Measurements from ENCODE around the gene MYH15. TPM values are rescaled to one million over a fixed set of nuclear protein-coding genes. Genes with fewer than 3 reads are reported as not detected.

The MYH15 gene
- total RNA-seq, 2 experiments from 2014 or later = 0.09 to 0.58 TPM

GRCh38 chr3:108345492-108346205, 164.7 kb downstream of the MYH15 start:
- intact Hi-C loops (cut with DNase I, micrococcal nuclease) = no loop called here
- H3K4me3 Mint-ChIP-seq = no peak overlapping the region
- H3K9me3 Mint-ChIP-seq (ENCODE audit: low read depth) = no peaks in the 10 kb centered on the region
- ChIA-PET POLR2A (no interaction called here), CTCF (interaction anchor here (0.7 to 1.2 kb wide), 5 partner anchors 59 to 487 kb away, joined by 3 to 4 read pairs (median 3); no protein-coding TSS in a partner anchor)
- no peak overlapping the region for H3K27ac Mint-ChIP-seq
- no peaks in the 10 kb centered on the region for H3K36me3 Mint-ChIP-seq (ENCODE audit: low read depth)
- ATAC-seq = no peak
- no peak for DNase-seq
- peaks cover 6% of the 10 kb centered on the region for H3K27me3 Mint-ChIP-seq
- peaks cover 13% of the 10 kb centered on the region for H3K4me1 Mint-ChIP-seq

GRCh38 chr3:108343491-108343890, 166.9 kb downstream of the MYH15 start:
- no peaks in the 10 kb centered on the region for H3K36me3 Mint-ChIP-seq (ENCODE audit: low read depth)
- no peak overlapping the region for H3K27ac Mint-ChIP-seq
- POLR2A ChIA-PET = no interaction called here

GRCh38 chr3:108342837-108343486, 167.4 kb downstream of the MYH15 start:
- Mint-ChIP-seq H3K27ac (peak overlapping the region; percentile 5), H3K4me3 (no peak overlapping the region), H3K27me3 (peaks cover 5% of the 10 kb centered on the region), H3K9me3 (ENCODE audit: low read depth) (no peaks in the 10 kb centered on the region), H3K36me3 (ENCODE audit: low read depth) (no peaks in the 10 kb centered on the region), H3K4me1 (peaks cover 17% of the 10 kb centered on the region)
- intact Hi-C loops (cut with DNase I, micrococcal nuclease) = loop anchor here (2.0 to 5.0 kb wide), 3 partner anchors 41 to 50 kb away; no protein-coding TSS in a partner anchor
- POLR2A ChIA-PET = no interaction called here
- CTCF ChIA-PET = interaction anchor here (0.5 to 1.4 kb wide), 9 partner anchors 10 to 520 kb away, joined by 3 to 5 read pairs (median 3); no protein-coding TSS in a partner anchor
- DNase-seq = no peak
- peak; percentile 92 for ATAC-seq

More at GRCh38 chr3:108343491-108343890, 166.9 kb downstream of the MYH15 start:
- CTCF ChIA-PET = interaction anchor here (0.5 to 1.4 kb wide), 10 partner anchors 10 to 899 kb away, joined by 3 to 5 read pairs (median 3); no protein-coding TSS in a partner anchor
- ATAC-seq (no peak), DNase-seq (no peak)
- Mint-ChIP-seq H3K4me1 (peaks cover 17% of the 10 kb centered on the region), H3K9me3 (ENCODE audit: low read depth) (no peaks in the 10 kb centered on the region), H3K27me3 (peaks cover 6% of the 10 kb centered on the region), H3K4me3 (no peak overlapping the region)
- intact Hi-C loops (cut with DNase I, micrococcal nuclease) = loop anchor here (2.0 to 5.0 kb wide), 3 partner anchors 41 to 51 kb away; no protein-coding TSS in a partner anchor

- no peaks in the 10 kb centered on the region for H3K36me3 Mint-ChIP-seq (ENCODE audit: low read depth)
- H3K9me3 Mint-ChIP-seq (ENCODE audit: low read depth) = no peaks in the 10 kb centered on the region
- H3K4me3 Mint-ChIP-seq = no peak overlapping the region
- DNase-seq (no peak), ATAC-seq (no peak)
- no peaks in the 10 kb centered on the region for H3K27me3 Mint-ChIP-seq
- ChIA-PET CTCF (interaction anchor here (1.0 to 1.2 kb wide), 3 partner anchors 12 to 102 kb away, joined by 3 read pairs; no protein-coding TSS in a partner anchor), POLR2A (no interaction called here)
- intact Hi-C loops (cut with DNase I, micrococcal nuclease) = loop anchor here (2.0 to 5.0 kb wide), 3 partner anchors 40 to 49 kb away; no protein-coding TSS in a partner anchor
- peaks cover 17% of the 10 kb centered on the region for H3K4me1 Mint-ChIP-seq
- no peak overlapping the region for H3K27ac Mint-ChIP-seq
Measured at GRCh38 chr3:108341911-108342310, 168.5 kb downstream of the MYH15 start.

GRCh38 chr3:108338901-108339545, 171.4 kb downstream of the MYH15 start:
- CTCF ChIA-PET = interaction anchor here (1.1 kb wide), 1 partner anchor 20 kb away, joined by 3 read pairs; no protein-coding TSS in a partner anchor
- H3K9me3 Mint-ChIP-seq (ENCODE audit: low read depth) = no peaks in the 10 kb centered on the region
- POLR2A ChIA-PET = no interaction called here
- intact Hi-C loops (cut with DNase I, micrococcal nuclease) = no loop called here
- no peak overlapping the region for H3K27ac Mint-ChIP-seq
- no peak overlapping the region for H3K4me3 Mint-ChIP-seq
- no peaks in the 10 kb centered on the region for H3K36me3 Mint-ChIP-seq (ENCODE audit: low read depth)
- H3K4me1 Mint-ChIP-seq = peaks cover 17% of the 10 kb centered on the region
- H3K27me3 Mint-ChIP-seq = no peaks in the 10 kb centered on the region
- ATAC-seq (no peak), DNase-seq (no peak)

- Mint-ChIP-seq H3K27ac (no peak overlapping the region), H3K4me1 (peaks cover 6% of the 10 kb centered on the region), H3K27me3 (no peaks in the 10 kb centered on the region), H3K9me3 (ENCODE audit: low read depth) (no peaks in the 10 kb centered on the region), H3K4me3 (no peak overlapping the region), H3K36me3 (ENCODE audit: low read depth) (no peaks in the 10 kb centered on the region)
- CTCF ChIA-PET = interaction anchor here (0.8 to 1.5 kb wide), 2 partner anchors 143 to 1487 kb away, joined by 3 to 4 read pairs; no protein-coding TSS in a partner anchor
- DNase-seq (no peak), ATAC-seq (no peak)
- intact Hi-C loops (cut with DNase I, micrococcal nuclease) = no loop called here
- POLR2A ChIA-PET = no interaction called here
Measured at GRCh38 chr3:108334701-108335100, 175.7 kb downstream of the MYH15 start.

GRCh38 chr3:108333961-108334360, 176.4 kb downstream of the MYH15 start:
- Mint-ChIP-seq H3K36me3 (ENCODE audit: low read depth) (no peaks in the 10 kb centered on the region), H3K4me1 (peaks cover 12% of the 10 kb centered on the region), H3K27ac (no peak overlapping the region), H3K27me3 (no peaks in the 10 kb centered on the region), H3K9me3 (ENCODE audit: low read depth) (no peaks in the 10 kb centered on the region), H3K4me3 (no peak overlapping the region)
- ATAC-seq (no peak), DNase-seq (no peak)
- ChIA-PET CTCF (interaction anchor here (0.6 to 1.0 kb wide), 2 partner anchors 15 to 41 kb away, joined by 3 read pairs; no protein-coding TSS in a partner anchor), POLR2A (no interaction called here)
- intact Hi-C loops (cut with DNase I, micrococcal nuclease) = no loop called here

GRCh38 chr3:108331792-108332191, 178.6 kb downstream of the MYH15 start:
- no peak overlapping the region for H3K27ac Mint-ChIP-seq
- H3K27me3 Mint-ChIP-seq = peaks cover 4% of the 10 kb centered on the region
- ChIA-PET POLR2A (no interaction called here), CTCF (interaction anchor here (1.7 kb wide), 1 partner anchor 13 kb away, joined by 4 read pairs; no protein-coding TSS in a partner anchor)
- peaks cover 5% of the 10 kb centered on the region for H3K9me3 Mint-ChIP-seq (ENCODE audit: low read depth)
- peaks cover 5% of the 10 kb centered on the region for H3K36me3 Mint-ChIP-seq (ENCODE audit: low read depth)
- no peak overlapping the region for H3K4me3 Mint-ChIP-seq
- intact Hi-C loops (cut with DNase I, micrococcal nuclease) = no loop called here
- DNase-seq (no peak), ATAC-seq (peak; percentile 10)
- H3K4me1 Mint-ChIP-seq = peaks cover 25% of the 10 kb centered on the region

Other genes with a start within 250 kb of the MYH15 start
- gene HHLA2, start 214.0 kb downstream of the MYH15 start, total RNA-seq = under 1 TPM; 0.27 to 0.70 TPM
- gene CIP2A, start 78.8 kb upstream of the MYH15 start, total RNA-seq = 10 to 100 TPM; 47.8 to 58.5 TPM
- gene DZIP3, start 79.1 kb upstream of the MYH15 start, total RNA-seq = 10 to 100 TPM; 11.9 to 12.9 TPM
- not detected for gene RETNLB, start 246.8 kb upstream of the MYH15 start, total RNA-seq